ENCODE data around the gene LRRC55. TPM values are rescaled to one million over a fixed set of nuclear protein-coding genes. Genes with fewer than 3 reads are reported as not detected.

The LRRC55 gene
- total RNA-seq, 1 experiment from 2014 or later: 0.79 TPM

GRCh38 chr11:57162179-57162898 is 19.4 kb upstream of the LRRC55 start:
- TF ChIP-seq ZNF317 (CRISPR knock-in tag; IDR thresholded peaks at IDR 0.05; ENCODE audit: borderline replicate concordance, low read depth): no peak
- no peak for TF ChIP-seq SOX15 (CRISPR knock-in tag; IDR thresholded peaks at IDR 0.05)
- no peak for TF ChIP-seq IRF1 (CRISPR knock-in tag; IDR thresholded peaks at IDR 0.05)
- TF ChIP-seq AR (CRISPR knock-in tag; IDR thresholded peaks at IDR 0.05): no peak
- Mint-ChIP-seq H3K4me1 (peaks cover under 1% of the 10 kb centered on the region; the same call in 1 of the 2 replicates), H3K4me3 (no peak overlapping the region), H3K27ac (no peak overlapping the region), H3K27me3 (ENCODE audit: low read depth) (peaks cover 16% of the 10 kb centered on the region), H3K9me3 (no peaks in the 10 kb centered on the region), H3K36me3 (no peaks in the 10 kb centered on the region)
- ChIA-PET POLR2A (interaction anchor here (0.6 kb wide), 1 partner anchor 28 kb away, joined by 8 read pairs; no protein-coding TSS in a partner anchor), CTCF (interaction anchor here (0.9 to 3.6 kb wide), 2 partner anchors 32 to 87 kb away, joined by 3 to 16 read pairs; no protein-coding TSS in a partner anchor)
- ATAC-seq (no peak), DNase-seq (ENCODE audit: low spot score) (no peak)

GRCh38 chr11:57163160-57163868 is 18.4 kb upstream of the LRRC55 start:
- POLR2A ChIA-PET: interaction anchor here (0.6 kb wide), 2 partner anchors 29 to 162 kb away, joined by 5 to 8 read pairs; no protein-coding TSS in a partner anchor
- CTCF ChIA-PET: interaction anchor here (3.6 kb wide), 1 partner anchor 86 kb away, joined by 16 read pairs; no protein-coding TSS in a partner anchor
- no peak for DNase-seq (ENCODE audit: low spot score)
- Mint-ChIP-seq H3K27ac (no peak overlapping the region), H3K4me3 (no peak overlapping the region), H3K4me1 (no peaks in the 10 kb centered on the region), H3K36me3 (no peaks in the 10 kb centered on the region), H3K9me3 (peaks cover 3% of the 10 kb centered on the region), H3K27me3 (ENCODE audit: low read depth) (peaks cover 14% of the 10 kb centered on the region)
- ATAC-seq: no peak
- TF ChIP-seq, protein P1, sequence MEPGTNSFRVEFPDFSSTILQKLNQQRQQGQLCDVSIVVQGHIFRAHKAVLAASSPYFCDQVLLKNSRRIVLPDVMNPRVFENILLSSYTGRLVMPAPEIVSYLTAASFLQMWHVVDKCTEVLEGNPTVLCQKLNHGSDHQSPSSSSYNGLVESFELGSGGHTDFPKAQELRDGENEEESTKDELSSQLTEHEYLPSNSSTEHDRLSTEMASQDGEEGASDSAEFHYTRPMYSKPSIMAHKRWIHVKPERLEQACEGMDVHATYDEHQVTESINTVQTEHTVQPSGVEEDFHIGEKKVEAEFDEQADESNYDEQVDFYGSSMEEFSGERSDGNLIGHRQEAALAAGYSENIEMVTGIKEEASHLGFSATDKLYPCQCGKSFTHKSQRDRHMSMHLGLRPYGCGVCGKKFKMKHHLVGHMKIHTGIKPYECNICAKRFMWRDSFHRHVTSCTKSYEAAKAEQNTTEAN (CRISPR knock-in tag; IDR thresholded peaks at IDR 0.05): no peak
- TF ChIP-seq TP53 (CRISPR knock-in tag; IDR thresholded peaks at IDR 0.05) (no peak), ZNF232 (CRISPR knock-in tag; IDR thresholded peaks at IDR 0.05) (no peak), NFATC4 (CRISPR knock-in tag; IDR thresholded peaks at IDR 0.05) (no peak), ZNF423 (CRISPR knock-in tag; IDR thresholded peaks at IDR 0.05) (no peak), CTCF (IDR thresholded peaks at IDR 0.05) (no peak), FOXP1 (CRISPR knock-in tag; IDR thresholded peaks at IDR 0.05; ENCODE audit: borderline replicate concordance) (no peak), TEAD1 (CRISPR knock-in tag; IDR thresholded peaks at IDR 0.05) (no peak), ELF4 (CRISPR knock-in tag; IDR thresholded peaks at IDR 0.05; ENCODE audit: low read depth) (no peak), ERG (CRISPR knock-in tag; IDR thresholded peaks at IDR 0.05) (no peak), EMX1 (CRISPR knock-in tag; IDR thresholded peaks at IDR 0.05) (no peak), IRF2 (CRISPR knock-in tag; IDR thresholded peaks at IDR 0.05; ENCODE audit: borderline replicate concordance, low read depth) (no peak), ZNF512 (CRISPR knock-in tag; IDR thresholded peaks at IDR 0.05; ENCODE audit: borderline replicate concordance) (no peak), SMAD4 (CRISPR knock-in tag; IDR thresholded peaks at IDR 0.05) (no peak)
- TF ChIP-seq, protein P2, sequence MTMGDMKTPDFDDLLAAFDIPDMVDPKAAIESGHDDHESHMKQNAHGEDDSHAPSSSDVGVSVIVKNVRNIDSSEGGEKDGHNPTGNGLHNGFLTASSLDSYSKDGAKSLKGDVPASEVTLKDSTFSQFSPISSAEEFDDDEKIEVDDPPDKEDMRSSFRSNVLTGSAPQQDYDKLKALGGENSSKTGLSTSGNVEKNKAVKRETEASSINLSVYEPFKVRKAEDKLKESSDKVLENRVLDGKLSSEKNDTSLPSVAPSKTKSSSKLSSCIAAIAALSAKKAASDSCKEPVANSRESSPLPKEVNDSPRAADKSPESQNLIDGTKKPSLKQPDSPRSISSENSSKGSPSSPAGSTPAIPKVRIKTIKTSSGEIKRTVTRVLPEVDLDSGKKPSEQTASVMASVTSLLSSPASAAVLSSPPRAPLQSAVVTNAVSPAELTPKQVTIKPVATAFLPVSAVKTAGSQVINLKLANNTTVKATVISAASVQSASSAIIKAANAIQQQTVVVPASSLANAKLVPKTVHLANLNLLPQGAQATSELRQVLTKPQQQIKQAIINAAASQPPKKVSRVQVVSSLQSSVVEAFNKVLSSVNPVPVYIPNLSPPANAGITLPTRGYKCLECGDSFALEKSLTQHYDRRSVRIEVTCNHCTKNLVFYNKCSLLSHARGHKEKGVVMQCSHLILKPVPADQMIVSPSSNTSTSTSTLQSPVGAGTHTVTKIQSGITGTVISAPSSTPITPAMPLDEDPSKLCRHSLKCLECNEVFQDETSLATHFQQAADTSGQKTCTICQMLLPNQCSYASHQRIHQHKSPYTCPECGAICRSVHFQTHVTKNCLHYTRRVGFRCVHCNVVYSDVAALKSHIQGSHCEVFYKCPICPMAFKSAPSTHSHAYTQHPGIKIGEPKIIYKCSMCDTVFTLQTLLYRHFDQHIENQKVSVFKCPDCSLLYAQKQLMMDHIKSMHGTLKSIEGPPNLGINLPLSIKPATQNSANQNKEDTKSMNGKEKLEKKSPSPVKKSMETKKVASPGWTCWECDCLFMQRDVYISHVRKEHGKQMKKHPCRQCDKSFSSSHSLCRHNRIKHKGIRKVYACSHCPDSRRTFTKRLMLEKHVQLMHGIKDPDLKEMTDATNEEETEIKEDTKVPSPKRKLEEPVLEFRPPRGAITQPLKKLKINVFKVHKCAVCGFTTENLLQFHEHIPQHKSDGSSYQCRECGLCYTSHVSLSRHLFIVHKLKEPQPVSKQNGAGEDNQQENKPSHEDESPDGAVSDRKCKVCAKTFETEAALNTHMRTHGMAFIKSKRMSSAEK (CRISPR knock-in tag; IDR thresholded peaks at IDR 0.05; ENCODE audit: borderline replicate concordance): no peak

Measured in WTC11 (cell line).